HTERT RPE-1 (cell line): ENCODE results near the gene NHS.
"Not testable (repeated sequence)": the region's sequence is repeated elsewhere in the genome, so short reads cannot be mapped to it uniquely, and the experiment has no call there.

Source experiments
- in situ Hi-C: fragments of 300-500 bp; cut with MboI; formaldehyde crosslinking; loops from 4 replicates; pipeline ENCODE4 v1.14.3; 2020; ENCODE audit warnings: low sequenced_read_pairs

The NHS gene

GRCh38 chrX:17446269-17446668 lies 71.3 kb downstream of the NHS start:
- in situ Hi-C loops = not testable (repeated sequence)

DNA sequence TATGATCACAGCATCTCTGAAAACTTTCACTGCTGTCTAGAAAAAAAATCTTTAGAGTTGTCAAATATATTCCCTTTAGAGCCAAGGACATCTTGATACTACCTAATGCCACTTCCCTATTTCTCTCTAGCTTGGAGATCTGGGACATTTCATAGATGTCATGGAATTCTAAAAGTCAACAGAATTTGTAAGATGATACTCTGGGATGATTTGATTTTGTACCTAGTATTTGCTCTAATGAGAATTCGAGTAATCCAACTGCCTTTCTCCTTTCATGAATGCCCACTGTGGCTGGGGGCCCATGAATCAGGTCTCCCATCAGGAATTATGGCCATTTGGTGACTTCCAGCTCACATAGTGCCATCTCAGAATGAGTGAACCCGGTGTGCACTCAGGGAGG lies 73.2 kb downstream of the NHS start:
- in situ Hi-C loops = no loop called here

DNA sequence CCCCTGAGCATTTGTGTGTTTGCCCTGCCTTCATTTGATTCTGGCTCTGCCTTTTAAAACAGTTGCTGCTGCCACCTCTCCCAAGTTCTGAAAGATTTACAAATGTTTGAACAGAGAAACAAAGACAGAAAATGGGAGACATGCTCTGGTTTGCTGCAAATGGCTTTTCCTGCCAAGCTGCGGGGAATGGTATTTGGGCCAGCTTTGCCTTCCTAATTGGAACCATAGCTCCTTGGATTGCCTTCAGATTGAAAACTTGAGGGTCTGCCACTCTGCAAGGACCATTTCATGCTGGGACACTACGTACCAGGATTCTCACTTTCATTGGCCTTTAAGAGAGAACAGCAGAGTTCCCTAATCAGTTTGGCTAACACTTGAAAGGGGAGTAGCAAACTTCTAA lies 74.9 kb downstream of the NHS start:
- in situ Hi-C loops = no loop called here

DNA sequence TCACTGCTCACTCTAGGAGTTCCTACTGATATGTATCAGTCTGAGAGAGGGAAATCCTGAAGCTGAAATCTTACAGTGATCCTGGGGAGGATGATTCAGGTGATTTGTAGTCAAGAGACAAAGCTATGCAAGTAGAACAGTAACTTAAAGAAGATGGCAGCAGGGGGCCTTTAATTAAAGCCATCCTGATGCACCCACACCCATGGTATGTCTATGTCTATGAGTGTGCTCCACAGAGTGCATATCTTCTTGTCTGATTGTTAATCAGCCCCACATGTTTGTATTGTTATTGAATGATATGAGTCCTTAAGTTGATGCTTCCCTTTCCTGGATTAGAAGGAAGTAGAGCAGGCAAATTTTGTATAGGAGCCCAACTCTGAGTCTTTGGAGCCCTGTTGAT lies 78.8 kb downstream of the NHS start:
- in situ Hi-C loops = no loop called here

DNA sequence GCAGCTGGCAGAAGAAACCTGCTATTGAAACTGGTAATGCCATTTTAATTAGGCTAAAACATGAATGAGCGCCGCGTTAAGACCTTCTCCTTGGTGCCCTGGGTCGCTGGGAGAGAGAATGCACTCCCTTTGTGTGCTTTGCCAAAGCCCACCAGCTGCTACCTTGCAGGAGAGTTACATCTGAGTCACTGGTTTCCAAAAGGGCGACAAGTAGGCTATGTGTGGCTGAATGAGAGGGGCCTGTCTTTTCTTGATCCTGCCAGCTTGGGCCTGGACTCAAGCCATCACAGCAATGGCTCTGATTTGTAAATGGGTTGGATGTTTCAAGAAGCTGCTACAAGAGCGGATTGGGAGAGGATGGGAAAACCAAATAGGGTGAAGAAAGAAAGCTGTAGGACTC lies 81.5 kb downstream of the NHS start:
- in situ Hi-C loops = no loop called here

- in situ Hi-C loops = no loop called here
Observed at GRCh38 chrX:17459008-17459611, 84.1 kb downstream of the NHS start.

GRCh38 chrX:17459661-17460060 lies 84.7 kb downstream of the NHS start:
- in situ Hi-C loops = no loop called here

DNA sequence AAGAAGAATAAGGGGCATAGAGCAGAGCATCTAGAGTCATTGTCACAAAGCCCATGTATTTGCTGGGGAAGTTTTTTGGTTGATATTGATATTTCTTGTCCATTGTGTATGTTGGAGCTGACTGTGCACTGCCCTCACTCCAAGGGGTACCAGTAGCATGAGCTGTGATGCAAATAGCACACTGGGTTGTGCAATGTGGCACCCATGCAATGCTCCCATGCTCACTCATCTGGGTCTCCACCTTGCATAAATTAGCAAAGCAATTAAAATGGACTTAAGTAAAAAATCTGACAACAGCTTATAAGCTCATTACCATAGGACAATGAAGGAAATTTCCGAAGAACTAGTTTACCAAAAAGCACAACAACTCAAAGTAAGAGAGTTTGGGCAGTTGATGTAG lies 87.9 kb downstream of the NHS start:
- in situ Hi-C loops = no loop called here

DNA sequence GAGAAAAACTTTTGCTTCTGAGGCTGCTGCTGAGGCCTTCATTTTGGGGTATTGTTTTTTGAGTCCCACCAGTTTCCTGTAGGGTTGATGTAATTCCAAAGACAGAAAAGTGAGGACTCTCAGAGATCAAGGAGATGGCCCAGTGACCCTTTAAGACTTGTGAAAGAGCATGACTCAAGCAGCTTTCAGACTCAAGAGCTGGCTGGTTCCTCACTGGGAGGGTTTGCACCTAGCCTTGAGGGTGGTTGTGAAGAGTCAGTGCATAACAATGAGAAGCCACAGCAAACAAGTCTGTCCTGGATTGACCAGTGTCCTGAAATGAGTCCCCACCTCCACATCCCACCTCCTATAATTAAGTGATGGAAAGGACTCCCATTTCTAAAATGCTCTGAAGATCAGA lies 89.2 kb downstream of the NHS start:
- in situ Hi-C loops = no loop called here

GRCh38 chrX:17465201-17465600 lies 90.2 kb downstream of the NHS start:
- in situ Hi-C loops = no loop called here

DNA sequence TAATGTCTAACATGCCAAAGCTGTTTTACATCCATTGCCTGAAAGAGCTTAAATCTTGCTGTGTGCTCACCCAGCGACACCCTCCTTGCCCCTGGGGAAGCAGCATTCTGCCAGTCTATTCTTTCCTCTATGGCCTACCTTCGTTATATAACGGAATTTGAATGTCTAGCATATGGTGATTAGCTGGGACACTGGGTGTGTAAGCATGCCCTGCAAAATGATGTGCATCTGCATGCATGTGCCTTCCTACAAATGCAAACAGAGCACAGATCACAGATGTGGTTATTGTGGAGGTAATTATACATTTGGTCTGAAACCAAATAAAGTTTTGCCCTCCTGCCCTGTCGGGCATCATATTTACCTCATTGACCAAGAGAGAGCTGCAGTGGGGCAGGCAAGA lies 90.8 kb downstream of the NHS start:
- in situ Hi-C loops = no loop called here

DNA sequence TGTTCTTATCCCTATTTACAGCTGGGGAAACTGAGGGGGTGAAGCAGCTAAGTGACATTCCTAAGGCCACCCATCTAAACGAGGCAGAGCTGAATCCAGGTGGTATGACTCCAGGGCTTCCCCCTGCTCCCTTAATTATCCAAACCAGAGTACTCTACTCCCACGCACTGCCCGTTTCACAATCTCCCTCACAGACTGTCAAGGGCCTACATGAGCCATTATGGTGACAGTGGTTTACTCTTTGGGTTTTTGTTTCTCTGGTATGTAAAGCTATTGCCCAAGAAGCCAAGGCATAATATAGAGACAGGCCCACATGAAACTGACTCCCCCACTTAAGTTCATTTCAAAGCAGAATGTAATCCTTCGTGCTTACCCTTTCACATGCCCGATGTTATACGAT lies 95.1 kb downstream of the NHS start:
- in situ Hi-C loops = no loop called here

- in situ Hi-C loops = no loop called here
Observed at GRCh38 chrX:17471121-17471520, 96.1 kb downstream of the NHS start.

GRCh38 chrX:17471861-17472260 lies 96.9 kb downstream of the NHS start:
- in situ Hi-C loops = no loop called here

DNA sequence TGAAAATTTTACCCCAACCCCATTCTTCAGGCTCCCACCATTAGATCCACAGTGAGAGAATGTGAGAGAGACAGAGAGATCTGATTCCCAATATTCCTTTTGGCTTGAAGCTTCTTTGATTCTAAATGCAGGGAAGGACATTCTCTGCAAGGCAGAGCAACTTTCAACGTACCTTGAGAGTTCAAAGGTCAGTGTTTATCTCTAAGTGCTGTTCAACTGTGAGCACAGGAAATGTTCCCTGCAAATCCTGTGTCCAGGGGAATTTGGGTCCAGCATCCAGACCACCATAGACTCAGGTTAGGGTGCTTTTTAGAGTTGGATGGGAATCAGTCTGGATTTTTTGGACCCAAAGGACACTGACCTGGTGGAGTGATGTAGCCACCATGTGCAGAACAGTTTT lies 97.4 kb downstream of the NHS start:
- in situ Hi-C loops = no loop called here

DNA sequence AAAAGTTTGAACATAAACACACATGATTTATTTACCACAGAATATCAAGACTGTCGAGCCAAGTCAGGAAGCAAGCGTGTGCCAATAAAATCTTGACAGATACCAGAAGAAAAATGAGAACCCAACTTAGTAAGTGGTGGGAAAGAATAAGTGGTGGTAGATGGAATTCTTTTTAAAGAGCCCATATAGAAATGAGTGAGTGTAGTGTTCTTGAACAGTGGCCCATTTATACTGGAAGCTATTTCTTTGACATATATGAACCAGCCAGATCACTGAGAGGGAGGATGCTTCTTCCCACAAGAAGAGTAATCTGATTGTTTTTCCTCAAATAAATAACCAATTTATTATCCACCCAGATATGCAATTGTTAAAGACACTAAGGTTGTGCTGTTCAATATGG lies 98.0 kb downstream of the NHS start:
- in situ Hi-C loops = no loop called here

GRCh38 chrX:17474892-17475291 lies 99.9 kb downstream of the NHS start:
- in situ Hi-C loops = no loop called here

DNA sequence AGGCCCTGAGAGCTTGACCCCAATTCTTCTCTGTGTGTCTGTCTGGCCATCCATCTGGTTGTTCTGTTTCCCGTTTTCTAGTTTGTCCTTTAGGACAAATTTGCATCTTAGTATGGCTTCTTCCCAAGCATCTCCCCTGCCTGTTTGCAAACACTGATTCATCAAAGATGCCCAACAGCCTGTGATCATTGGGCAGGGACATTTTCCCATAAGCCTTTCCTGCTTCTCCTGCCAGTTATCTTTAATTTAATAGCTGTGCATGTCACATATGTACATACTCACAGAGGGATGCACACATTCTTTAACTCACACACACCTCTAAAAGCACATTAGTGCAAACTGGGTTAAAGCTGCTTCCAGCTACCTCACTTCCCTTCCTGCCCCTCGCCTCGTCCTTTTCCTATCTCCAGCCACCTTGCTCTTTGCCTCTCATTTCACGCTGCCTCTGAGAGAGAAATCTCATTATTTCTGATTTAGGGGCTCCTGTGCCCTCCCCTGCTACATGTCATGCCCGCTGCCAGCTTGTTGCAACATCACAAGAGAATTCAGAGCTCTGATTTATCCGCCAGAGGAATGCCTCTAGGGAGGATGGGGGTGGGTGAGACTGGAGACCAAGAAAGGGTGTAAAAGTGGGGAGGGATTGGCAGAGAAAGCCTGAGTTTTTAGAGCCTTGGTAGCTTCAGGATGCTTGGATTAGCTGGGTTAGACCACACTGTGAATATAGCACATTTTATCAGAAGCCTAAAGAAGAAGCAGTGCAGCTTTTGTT lies 100.6 kb downstream of the NHS start:
- in situ Hi-C loops = no loop called here

- in situ Hi-C loops = no loop called here
Observed at GRCh38 chrX:17476411-17476810, 101.4 kb downstream of the NHS start.

- in situ Hi-C loops = no loop called here
Observed at GRCh38 chrX:17481086-17481485, 106.1 kb downstream of the NHS start.

DNA sequence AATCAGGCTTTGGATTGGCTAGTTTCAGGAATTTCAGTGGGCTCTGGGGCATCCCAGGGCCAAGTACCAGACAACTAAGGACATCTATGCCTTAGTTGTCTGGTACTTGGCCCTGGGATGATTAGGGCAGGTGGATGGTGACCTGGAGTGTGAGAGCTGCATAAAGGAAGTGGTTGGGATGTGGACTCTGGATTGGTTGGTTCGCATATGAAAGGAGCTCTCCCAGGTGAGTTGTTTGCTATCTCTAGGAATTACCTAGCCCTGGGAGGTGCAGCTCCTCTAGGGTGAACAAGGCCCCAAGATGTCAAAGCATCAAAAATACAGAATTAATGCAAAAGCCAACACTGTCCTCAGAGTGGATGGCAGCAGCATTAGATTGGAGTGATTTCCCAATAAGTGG lies 109.6 kb downstream of the NHS start:
- in situ Hi-C loops = no loop called here

GRCh38 chrX:17485391-17485790 lies 110.4 kb downstream of the NHS start:
- in situ Hi-C loops = no loop called here

- in situ Hi-C loops = no loop called here
Observed at GRCh38 chrX:17488036-17488435, 113.0 kb downstream of the NHS start.
